ENCODE measurements around the gene TREML4.
"Not testable (repeated sequence)": the region's sequence is repeated elsewhere in the genome, so short reads cannot be mapped to it uniquely, and the experiment has no call there.

The TREML4 gene

DNA sequence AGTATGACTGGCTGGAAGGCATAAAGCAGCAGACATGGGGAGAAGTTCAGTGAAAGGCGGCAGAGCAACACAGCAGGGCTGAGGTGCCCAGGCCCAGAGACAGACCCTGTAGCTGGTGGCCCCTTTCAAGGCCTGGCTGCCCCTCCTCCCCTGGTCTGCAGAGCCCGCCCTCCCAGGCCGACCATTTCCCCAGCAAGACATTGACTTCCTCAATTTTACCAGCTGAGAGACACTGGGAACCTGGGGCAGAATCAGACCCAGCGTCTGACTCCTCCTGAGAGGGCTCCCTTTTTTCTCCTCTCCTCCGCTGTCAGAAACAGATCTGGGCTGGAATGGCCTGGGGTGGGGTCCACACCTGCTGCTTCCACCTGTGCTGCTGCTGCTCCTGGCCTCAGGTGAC, at the start of gene TREML4:
TSS of gene TREML4 (plus strand) at position 254 of the 400 bp plus-strand sequence. CDS start at position 333, 79 bp downstream.
- DNase-seq (ENCODE audit: low spot score): no peak

DNA sequence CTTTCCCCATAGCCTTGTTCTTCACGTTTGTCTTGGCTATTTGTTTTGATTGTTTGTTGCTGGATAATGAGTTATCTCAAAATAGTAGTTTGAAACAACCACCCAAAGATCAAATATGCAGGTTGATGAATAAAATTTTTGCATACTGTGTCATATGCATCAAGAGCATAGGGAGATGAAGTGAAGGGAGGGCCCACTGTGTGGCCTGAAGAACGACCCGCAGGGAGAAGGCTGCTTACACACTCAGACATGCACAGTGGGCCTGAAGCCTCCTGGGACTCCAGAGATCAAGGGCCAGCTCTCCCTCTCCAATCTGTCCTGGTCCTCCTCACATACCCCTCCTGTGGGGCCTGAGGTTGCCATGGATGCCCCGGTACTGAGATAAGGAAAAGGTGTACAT, 49.0 kb upstream of the TREML4 start:
- DNase-seq (ENCODE audit: low spot score): no peak

DNA sequence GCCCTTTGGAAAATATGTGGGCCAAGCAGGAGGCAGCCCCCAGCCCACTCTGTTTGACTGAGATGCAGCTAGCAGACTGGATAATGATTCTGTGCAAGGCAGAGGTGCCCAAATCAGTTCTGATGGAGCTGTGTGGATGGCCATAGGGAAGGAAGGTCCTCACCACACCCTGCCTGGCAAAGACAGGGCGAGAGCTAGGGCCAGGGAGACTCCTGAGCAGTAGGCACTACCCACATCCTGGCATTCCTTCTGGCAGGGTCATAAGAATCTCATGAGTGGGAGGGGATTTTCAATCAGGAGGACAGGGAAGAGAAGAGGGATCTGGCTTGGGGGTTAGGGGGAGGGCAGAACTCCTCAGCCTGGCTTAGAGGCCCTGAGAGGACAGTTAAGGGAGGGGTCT, 46.6 kb upstream of the TREML4 start:
- no peak for DNase-seq (ENCODE audit: low spot score)

- DNase-seq (ENCODE audit: low spot score): peak; percentile 27
These were observed 45.8 kb upstream of the TREML4 start for GRCh38 chr6:41182069-41183034.

GRCh38 chr6:41184761-41185160, 43.4 kb upstream of the TREML4 start:
- DNase-seq (ENCODE audit: low spot score): no peak

- no peak for DNase-seq (ENCODE audit: low spot score)
These were observed 42.1 kb upstream of the TREML4 start for GRCh38 chr6:41186031-41186562.

DNA sequence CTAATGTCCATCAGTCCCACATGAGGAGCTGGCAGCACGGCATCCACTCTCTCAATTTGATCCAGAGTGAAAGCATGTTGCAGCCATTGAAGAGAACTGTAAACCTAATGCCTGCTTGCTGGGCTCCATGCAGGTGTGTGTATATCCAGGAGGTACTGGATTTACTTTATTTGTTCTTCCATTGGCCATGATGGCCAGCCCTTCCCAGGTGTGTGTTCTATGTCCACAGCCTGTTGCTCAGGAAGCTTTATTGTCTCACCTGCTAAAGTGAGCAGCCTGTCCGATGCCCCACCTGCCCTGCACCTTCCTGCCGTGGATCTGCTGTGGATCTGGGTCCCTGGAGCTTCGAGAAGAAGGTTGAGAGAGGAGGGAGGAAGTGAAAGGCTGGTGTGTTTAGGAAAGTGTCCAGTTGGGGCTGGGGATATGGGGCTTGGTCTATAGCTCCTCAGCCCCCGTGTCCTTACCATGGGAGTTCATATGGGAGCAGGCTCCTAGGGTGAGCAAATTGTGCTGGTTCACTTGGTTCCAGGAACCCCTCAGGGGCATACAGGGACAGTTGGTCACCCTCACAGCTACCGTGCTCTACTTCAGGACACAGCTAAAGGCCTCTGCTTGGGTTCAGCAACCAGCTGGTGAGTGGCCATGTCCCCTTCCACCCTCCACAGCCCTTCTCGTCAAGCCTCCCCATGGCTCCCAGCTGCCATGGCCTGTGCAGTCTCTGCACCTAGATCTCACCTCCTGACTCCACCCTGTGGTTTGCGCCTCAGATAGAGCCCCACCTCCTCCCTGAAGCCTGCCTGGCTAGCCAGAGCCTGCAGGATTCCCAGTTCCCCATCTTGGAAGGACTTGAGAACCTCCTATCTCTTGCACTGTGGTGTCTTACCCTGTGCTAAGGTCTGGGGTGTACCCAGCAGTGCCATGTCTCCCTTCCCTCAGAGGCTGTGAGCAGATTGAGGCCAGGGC, 39.9 kb upstream of the TREML4 start:
- DNase-seq (ENCODE audit: low spot score): no peak

GRCh38 chr6:41189046-41189445, 39.1 kb upstream of the TREML4 start:
- not testable (repeated sequence) for DNase-seq (ENCODE audit: low spot score)

- no peak for DNase-seq (ENCODE audit: low spot score)
These were observed 38.2 kb upstream of the TREML4 start for GRCh38 chr6:41189967-41190366.

DNA sequence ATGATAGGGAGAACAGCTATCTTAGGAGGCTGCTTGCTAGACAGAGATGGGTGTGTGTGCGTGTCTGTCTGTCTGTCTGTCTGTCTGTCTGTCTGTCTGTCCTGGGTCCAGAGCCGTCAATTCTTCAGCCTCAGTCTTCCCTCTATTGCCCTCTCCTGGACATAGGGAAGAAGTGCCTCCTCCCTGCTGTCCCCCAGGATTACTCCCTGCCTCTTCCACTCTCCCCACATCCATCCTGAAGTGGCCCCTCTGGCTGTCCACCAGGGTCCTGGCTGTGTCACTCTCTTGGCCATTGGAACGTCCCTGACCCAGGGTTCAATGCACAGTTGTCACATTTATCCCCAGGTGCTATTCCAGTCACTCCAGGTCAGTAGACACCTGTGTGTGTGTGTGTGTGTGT, 37.4 kb upstream of the TREML4 start:
- no peak for DNase-seq (ENCODE audit: low spot score)

DNA sequence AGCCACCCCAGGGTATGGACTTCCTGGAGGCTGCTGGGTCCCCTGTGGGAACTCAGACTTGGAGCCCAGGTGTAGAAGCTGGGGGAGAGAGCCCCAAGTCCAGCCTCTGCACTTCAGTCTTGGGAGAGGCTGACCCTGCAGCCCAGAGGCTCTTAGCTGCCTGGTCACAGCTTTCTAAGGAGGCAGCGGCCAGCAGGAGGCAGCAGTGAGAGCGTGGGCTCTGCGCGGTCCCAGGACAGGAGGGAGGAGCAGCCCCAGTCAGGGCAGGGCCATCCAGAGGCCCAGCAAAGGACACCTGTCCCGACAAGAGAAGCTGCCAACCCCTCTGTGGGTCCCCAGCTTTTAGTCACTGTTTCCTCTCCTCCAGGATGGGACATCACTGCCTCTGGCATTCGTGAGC, 36.6 kb upstream of the TREML4 start:
- DNase-seq (ENCODE audit: low spot score): no peak

DNA sequence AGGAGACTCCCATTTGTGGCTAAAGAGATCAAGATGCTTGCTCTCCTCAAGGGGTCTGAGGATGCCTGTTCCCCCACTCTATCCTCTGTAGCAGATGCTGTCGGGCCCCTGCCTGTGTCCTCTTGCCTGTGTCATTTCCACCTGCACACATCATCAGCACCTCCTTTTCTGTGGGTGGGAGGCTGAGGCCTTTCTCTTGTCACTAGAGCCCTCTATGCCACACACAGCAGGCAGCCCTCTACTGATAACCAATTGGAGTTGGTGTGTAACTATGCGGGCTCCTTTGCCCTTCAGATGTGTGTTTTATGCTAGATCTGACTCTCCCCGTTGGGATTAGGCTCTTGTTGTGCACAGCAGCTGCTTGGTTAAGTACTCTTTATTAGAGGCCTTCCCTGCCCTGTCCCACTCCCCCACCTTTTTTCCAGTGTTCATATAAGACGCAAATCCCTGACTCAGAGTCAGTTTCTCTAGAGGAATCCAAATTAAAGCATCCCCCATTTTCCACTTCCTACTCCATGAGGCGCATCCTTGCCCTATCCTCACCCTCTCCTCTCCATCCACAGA, 34.9 kb upstream of the TREML4 start:
- no peak for DNase-seq (ENCODE audit: low spot score)

DNA sequence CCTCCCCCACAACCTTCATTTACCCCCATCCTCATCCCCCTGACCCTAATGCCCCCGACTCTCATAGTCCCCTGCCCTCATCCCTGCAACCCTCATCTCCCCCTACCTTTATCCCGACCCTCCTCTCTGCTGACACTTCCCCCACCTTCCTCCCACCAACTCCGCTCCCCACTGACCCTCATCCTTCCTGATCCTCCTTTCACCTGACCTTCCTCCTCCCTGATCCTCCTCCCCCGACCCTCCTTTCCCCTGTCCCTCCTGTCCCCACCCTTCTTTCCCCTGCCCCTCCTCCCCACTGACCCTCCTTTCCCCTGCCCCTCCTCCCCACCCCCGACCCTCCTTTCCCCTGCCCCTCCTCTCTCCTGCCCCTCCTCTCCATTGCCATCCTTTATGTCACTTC, 34.3 kb upstream of the TREML4 start:
- no peak for DNase-seq (ENCODE audit: low spot score)

GRCh38 chr6:41194386-41194785, 33.8 kb upstream of the TREML4 start:
- DNase-seq (ENCODE audit: low spot score): no peak

- no peak for DNase-seq (ENCODE audit: low spot score)
These were observed 30.9 kb upstream of the TREML4 start for GRCh38 chr6:41197234-41197633.

DNA sequence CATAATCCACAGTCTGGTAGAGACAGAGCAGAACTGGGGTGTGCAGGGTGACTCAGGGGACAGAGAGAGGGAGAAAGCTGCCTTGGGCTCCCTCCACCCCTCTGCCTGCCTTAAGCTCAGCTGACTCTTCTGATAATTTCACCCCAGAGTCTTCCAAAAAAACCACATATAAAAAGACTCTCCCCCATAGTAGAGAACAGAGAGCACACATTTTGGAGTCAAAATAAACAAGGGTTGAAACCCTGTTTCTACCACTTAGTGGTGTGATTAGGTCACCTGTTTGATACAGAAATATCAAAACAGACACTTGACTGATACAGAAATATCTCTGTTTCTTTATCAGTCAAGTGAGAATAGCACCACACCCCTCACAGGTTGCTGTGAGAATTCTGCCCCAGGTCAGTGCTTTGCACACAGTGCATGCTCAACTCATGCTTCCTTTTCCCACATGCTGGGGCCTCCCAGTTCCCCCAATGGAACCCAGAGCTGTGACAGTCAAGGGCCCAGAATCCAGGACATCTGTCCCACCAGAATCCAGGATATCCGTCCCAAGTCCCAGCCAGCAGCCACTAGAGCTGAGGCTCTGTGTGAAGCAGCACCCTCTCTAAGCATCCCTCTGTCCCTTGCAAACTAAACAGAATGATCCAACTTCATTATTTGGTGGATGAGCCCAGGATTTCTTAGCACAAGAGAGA, 28.4 kb upstream of the TREML4 start:
- no peak for DNase-seq (ENCODE audit: low spot score)

DNA sequence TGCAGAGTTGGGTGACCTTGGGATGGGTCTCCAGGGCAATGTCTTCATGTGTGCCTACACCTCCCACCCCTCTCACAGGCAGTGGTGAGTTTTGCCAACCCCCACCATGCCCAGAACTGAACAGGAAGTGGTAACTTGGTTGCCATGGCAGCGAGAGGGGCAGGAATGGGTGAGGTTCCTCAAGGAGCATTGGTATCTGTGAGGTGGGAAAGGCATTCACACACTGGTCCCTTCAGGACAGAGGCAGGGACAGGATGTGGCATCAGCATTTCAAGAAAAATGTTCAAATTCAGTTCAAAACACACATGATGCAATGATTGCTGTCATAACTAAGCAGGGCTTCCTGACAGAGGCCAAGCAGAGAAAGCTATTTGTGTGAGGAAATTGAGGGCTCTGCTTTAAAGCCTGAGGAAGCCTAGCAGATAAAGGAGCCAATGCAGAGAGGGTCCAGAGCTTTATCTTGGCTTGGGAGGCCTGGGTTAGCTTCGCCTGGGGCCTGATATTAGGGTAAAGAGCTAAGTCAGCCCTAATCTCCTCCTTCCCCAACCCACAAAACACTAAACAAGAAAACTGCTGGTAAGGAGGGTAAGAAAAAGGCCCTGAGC, 27.8 kb upstream of the TREML4 start:
- no peak for DNase-seq (ENCODE audit: low spot score)

GRCh38 chr6:41200901-41201763, 27.0 kb upstream of the TREML4 start, which contains the start of gene TREML2:
TREML2 (minus strand) TSS chr6:41201149; CDS start chr6:41201008, 141 bp downstream.
- DNase-seq (ENCODE audit: low spot score): no peak

DNA sequence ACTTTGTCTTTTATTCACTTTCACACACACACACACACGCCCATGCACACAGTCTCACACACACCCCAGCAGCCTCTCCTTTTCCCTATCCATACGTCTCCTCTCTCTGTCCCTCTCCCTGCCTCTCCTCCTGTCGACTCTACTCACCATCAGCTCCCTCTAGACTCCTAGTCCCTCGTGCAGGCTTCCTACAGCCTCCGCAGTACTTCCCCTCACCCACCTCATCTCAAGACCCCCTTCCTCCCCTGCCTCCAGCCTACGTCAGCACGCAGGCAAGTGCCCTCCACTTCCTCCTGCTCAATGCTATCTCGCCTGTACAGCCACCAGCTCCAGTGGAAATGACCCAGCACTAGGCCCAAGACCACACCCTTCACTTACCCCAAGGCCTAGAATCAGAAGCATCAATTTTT, 26.4 kb upstream of the TREML4 start:
- no peak for DNase-seq (ENCODE audit: low spot score)

- no peak for DNase-seq (ENCODE audit: low spot score)
These were observed 24.0 kb upstream of the TREML4 start for GRCh38 chr6:41204156-41204555.
